ENCODE results near the gene SORCS2.

GRCh38 chr4:7261087-7261486 lies 68.7 kb downstream of the SORCS2 start:
- TF ChIP-seq POLR2A (IDR thresholded peaks at IDR 0.05; ENCODE audit: low read depth, low read length), result no peak
- TF ChIP-seq, protein P1, sequence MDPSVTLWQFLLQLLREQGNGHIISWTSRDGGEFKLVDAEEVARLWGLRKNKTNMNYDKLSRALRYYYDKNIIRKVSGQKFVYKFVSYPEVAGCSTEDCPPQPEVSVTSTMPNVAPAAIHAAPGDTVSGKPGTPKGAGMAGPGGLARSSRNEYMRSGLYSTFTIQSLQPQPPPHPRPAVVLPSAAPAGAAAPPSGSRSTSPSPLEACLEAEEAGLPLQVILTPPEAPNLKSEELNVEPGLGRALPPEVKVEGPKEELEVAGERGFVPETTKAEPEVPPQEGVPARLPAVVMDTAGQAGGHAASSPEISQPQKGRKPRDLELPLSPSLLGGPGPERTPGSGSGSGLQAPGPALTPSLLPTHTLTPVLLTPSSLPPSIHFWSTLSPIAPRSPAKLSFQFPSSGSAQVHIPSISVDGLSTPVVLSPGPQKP (IDR thresholded peaks at IDR 0.05; ENCODE audit: borderline replicate concordance, low read depth, low read length), result no peak
- TF ChIP-seq, protein P2, sequence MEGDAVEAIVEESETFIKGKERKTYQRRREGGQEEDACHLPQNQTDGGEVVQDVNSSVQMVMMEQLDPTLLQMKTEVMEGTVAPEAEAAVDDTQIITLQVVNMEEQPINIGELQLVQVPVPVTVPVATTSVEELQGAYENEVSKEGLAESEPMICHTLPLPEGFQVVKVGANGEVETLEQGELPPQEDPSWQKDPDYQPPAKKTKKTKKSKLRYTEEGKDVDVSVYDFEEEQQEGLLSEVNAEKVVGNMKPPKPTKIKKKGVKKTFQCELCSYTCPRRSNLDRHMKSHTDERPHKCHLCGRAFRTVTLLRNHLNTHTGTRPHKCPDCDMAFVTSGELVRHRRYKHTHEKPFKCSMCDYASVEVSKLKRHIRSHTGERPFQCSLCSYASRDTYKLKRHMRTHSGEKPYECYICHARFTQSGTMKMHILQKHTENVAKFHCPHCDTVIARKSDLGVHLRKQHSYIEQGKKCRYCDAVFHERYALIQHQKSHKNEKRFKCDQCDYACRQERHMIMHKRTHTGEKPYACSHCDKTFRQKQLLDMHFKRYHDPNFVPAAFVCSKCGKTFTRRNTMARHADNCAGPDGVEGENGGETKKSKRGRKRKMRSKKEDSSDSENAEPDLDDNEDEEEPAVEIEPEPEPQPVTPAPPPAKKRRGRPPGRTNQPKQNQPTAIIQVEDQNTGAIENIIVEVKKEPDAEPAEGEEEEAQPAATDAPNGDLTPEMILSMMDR (conservative IDR thresholded peaks at IDR 0.05; ENCODE audit: low read depth, low read length), result no peak
- no peak for TF ChIP-seq RAD21 (IDR thresholded peaks at IDR 0.05; ENCODE audit: low read length)
- no peak for TF ChIP-seq RFX5 (IDR thresholded peaks at IDR 0.05; ENCODE audit: low read depth, low read length)
- no peak for TF ChIP-seq SMC3 (IDR thresholded peaks at IDR 0.05; ENCODE audit: low read depth, low read length)
- TF ChIP-seq CEBPB (IDR thresholded peaks at IDR 0.05; ENCODE audit: low read depth, low read length), result no peak
- no peak for TF ChIP-seq MAFK (IDR thresholded peaks at IDR 0.05; ENCODE audit: low read depth, low read length)
